SK-N-MC (cell line): ENCODE measurements around the gene ZNF775.

Experiments used
- EZH2 ChIP-seq: fragments of 200-600 bp; sonication (generic); IDR thresholded peaks from one replicate; pipeline ENCODE4 v1.6.1; 2017; ENCODE audit warnings: antibody characterized with exemption
- POLR2AphosphoS5 ChIP-seq: IDR thresholded peaks from 2 replicates; pipeline ENCODE4 v1.6.1; 2012; ENCODE audit warnings: mild to moderate bottlenecking, low read depth, low read length, borderline replicate concordance

GRCh38 chr7:150374472-150374871 lies 4.7 kb upstream of the ZNF775 start:
- TF ChIP-seq EZH2 (no peak), POLR2AphosphoS5 (no peak)
